Choroid plexus epithelial cell (primary cell): ENCODE data around the gene ZNF670.
A peak's percentile ranks its signal among the peaks of the same experiment; 100 is the strongest.

Source experiments
- DNase-seq: peaks from one replicate; pipeline ENCODE4 v3.0.0-alpha.2; 2010; ENCODE audit warnings: low read depth
- H3K4me3 ChIP-seq: 2 replicates; pipeline ENCODE4 v1.5.1; 2011; ENCODE audit warnings: low read depth, mild to moderate bottlenecking, control low read depth, low read length, moderate library complexity
- CTCF ChIP-seq: conservative IDR thresholded peaks from 2 replicates; pipeline ENCODE4 v1.5.1; 2011; ENCODE audit warnings: low read depth, mild to moderate bottlenecking, control low read depth, inconsistent platforms, low read length, moderate library complexity

Gene ZNF670

GRCh38 chr1:247070645-247071044, 8.0 kb downstream of the ZNF670 start:
- no peak for DNase-seq
- H3K4me3 ChIP-seq = no peak overlapping the region
- TF ChIP-seq CTCF = no peak

- no peak overlapping the region for H3K4me3 ChIP-seq
- TF ChIP-seq CTCF = no peak
- DNase-seq = peak; percentile 4
Measured at GRCh38 chr1:247064304-247064703, 14.3 kb downstream of the ZNF670 start.

- no peak for TF ChIP-seq CTCF
- H3K4me3 ChIP-seq = no peak overlapping the region
- DNase-seq = no peak
Measured at GRCh38 chr1:247060771-247061170, 17.8 kb downstream of the ZNF670 start.

- no peak overlapping the region for H3K4me3 ChIP-seq
- TF ChIP-seq CTCF = no peak
- DNase-seq = peak; percentile 60
Measured at GRCh38 chr1:247056071-247056470, 22.5 kb downstream of the ZNF670 start.

GRCh38 chr1:247054992-247055415, 23.6 kb downstream of the ZNF670 start:
- no peak for TF ChIP-seq CTCF
- H3K4me3 ChIP-seq = no peak overlapping the region
- DNase-seq = peak; percentile 85

- no peak for TF ChIP-seq CTCF
- DNase-seq = no peak
- no peak overlapping the region for H3K4me3 ChIP-seq
Measured at GRCh38 chr1:247047702-247048101, 30.9 kb downstream of the ZNF670 start.

GRCh38 chr1:247047260-247047659, 31.4 kb downstream of the ZNF670 start:
- no peak for DNase-seq
- no peak for TF ChIP-seq CTCF
- H3K4me3 ChIP-seq = no peak overlapping the region
